Measurements from ENCODE around the gene VAPA. TPM values are rescaled to one million over a fixed set of nuclear protein-coding genes. Genes with fewer than 3 reads are reported as not detected.

Gene VAPA
- total RNA-seq, 1 donor from 2014 or later = 132 TPM

DNA sequence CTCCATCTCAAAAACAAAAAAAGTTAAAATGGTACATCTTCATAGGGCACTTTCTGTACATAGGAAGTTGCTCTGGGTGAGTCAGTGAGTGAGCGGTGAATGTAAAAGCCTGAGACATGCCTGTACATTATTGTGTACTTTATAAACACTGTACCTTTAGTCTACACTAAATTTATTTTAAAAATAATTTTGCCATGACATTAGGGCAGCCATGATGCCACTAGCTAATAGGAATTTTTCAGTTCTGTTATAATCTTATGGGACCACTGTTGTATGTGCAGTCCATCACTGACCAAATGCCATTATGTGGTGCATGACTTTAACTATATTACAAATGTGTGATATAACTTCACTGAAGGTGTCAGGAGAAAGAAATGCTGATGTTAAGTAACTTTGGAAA is 39.1 kb upstream of the VAPA start:
- no peaks in the 10 kb centered on the region for H3K27me3 Mint-ChIP-seq
- H3K9me3 Mint-ChIP-seq = no peaks in the 10 kb centered on the region
- H3K36me3 Mint-ChIP-seq = no peaks in the 10 kb centered on the region
- DNase-seq (ENCODE audit: extremely low spot score, unreplicated experiment) = no peak
- TF ChIP-seq, protein P1, sequence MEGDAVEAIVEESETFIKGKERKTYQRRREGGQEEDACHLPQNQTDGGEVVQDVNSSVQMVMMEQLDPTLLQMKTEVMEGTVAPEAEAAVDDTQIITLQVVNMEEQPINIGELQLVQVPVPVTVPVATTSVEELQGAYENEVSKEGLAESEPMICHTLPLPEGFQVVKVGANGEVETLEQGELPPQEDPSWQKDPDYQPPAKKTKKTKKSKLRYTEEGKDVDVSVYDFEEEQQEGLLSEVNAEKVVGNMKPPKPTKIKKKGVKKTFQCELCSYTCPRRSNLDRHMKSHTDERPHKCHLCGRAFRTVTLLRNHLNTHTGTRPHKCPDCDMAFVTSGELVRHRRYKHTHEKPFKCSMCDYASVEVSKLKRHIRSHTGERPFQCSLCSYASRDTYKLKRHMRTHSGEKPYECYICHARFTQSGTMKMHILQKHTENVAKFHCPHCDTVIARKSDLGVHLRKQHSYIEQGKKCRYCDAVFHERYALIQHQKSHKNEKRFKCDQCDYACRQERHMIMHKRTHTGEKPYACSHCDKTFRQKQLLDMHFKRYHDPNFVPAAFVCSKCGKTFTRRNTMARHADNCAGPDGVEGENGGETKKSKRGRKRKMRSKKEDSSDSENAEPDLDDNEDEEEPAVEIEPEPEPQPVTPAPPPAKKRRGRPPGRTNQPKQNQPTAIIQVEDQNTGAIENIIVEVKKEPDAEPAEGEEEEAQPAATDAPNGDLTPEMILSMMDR (conservative IDR thresholded peaks at IDR 0.05) = no peak
- H3K4me1 Mint-ChIP-seq (ENCODE audit: unreplicated experiment) = peaks cover 28% of the 10 kb centered on the region
- H3K4me3 Mint-ChIP-seq = no peak overlapping the region
- H3K27ac Mint-ChIP-seq = no peak overlapping the region

DNA sequence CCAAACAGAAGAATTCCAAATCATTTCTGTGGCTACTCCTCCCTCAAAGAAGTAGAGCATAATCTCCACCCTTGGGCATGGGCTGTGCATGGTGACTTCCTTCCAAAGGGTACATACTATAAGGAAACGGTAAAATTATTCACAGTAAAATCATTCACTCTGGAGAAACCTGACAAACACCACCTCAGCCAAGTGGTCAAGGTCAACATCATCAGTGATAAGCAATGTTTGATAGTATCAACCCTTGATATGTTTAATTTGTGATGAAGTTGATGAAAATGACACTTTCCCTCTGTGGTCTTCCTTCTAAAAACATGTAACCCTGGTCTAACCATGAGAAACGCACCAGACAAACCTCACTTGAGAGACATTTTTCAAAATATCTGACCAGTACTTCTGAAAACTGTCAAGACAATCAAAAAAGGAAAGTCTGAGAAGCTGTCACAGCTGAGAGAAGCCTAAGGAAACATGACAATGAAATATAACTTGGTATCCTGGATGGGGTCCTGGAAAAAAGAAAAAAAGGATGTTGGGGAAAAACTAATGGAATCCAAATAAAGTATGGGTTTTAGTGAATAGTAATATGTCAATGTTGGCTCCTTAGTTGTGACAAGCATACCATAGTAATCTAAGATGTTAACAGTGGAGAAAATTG is 37.5 kb upstream of the VAPA start:
- TF ChIP-seq, protein P1 (conservative IDR thresholded peaks at IDR 0.05) = no peak
- Mint-ChIP-seq H3K36me3 (no peaks in the 10 kb centered on the region), H3K9me3 (no peaks in the 10 kb centered on the region), H3K27me3 (no peaks in the 10 kb centered on the region), H3K27ac (peak overlapping the region; percentile 87), H3K4me3 (peak overlapping the region; percentile 21), H3K4me1 (ENCODE audit: unreplicated experiment) (peaks cover 11% of the 10 kb centered on the region)
- no peak for DNase-seq (ENCODE audit: extremely low spot score, unreplicated experiment)

DNA sequence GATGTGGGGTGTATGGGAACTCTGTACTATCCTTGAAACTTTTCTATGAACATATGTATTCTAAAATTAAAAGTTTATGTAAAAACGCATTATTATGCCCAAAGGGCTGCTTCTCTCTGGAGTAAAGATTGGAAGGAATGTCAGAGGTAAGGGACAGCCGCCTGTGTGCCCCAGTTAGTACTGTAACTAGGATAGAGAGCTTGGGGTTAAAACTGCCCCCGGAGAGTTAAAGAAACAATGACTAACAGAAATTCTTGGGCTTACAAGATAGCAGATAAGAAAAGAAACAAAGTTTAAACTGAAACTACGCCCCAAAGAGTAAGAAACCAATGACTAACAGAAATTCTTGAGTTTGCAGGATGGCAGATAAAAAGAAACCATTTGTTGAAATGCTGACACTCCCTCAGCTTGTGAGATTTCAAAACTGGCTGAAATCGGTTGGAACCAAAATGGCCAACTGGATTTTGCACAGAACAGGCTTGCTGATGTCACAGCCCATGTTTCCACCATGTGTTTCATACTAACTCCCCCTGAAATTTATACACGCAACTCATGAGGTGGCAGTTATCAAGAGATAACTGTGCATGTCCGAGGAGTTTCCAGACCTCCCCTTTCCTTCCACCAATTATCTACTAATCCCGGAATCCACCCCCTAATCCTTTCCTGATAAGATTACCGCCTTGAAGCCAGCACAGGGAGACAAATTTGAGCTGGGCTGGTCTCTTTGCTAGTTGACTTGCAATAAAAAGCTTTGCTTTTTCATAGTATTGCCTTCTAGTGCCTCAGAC is 36.8 kb upstream of the VAPA start:
- Mint-ChIP-seq H3K36me3 (no peaks in the 10 kb centered on the region), H3K4me3 (peak overlapping the region; percentile 21), H3K27ac (peak overlapping the region; percentile 87), H3K27me3 (no peaks in the 10 kb centered on the region), H3K9me3 (no peaks in the 10 kb centered on the region), H3K4me1 (ENCODE audit: unreplicated experiment) (peaks cover 8% of the 10 kb centered on the region)
- no peak for DNase-seq (ENCODE audit: extremely low spot score, unreplicated experiment)
- TF ChIP-seq, protein P1 (conservative IDR thresholded peaks at IDR 0.05) = no peak

DNA sequence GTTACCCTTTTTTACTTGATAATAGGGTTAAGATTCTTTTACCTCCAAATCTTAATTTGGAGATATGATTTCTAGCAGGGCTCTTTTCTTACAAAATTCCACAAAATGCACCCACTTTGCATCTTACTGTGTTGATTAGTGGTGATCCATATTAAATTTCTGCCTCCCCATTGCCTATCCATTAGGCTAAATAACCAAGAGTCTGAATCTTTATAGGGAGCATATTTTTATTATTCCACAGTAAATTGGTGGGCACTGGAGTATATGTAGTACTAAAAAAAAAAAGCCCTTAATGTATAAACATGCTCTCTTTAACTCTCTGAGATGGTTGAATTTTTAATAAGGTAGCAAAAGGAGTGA is 36.2 kb upstream of the VAPA start:
- peak overlapping the region; percentile 87 for H3K27ac Mint-ChIP-seq
- H3K27me3 Mint-ChIP-seq = no peaks in the 10 kb centered on the region
- peaks cover 8% of the 10 kb centered on the region for H3K4me1 Mint-ChIP-seq (ENCODE audit: unreplicated experiment)
- no peaks in the 10 kb centered on the region for H3K36me3 Mint-ChIP-seq
- H3K9me3 Mint-ChIP-seq = no peaks in the 10 kb centered on the region
- no peak for DNase-seq (ENCODE audit: extremely low spot score, unreplicated experiment)
- H3K4me3 Mint-ChIP-seq = no peak overlapping the region
- TF ChIP-seq, protein P1 (conservative IDR thresholded peaks at IDR 0.05) = no peak

DNA sequence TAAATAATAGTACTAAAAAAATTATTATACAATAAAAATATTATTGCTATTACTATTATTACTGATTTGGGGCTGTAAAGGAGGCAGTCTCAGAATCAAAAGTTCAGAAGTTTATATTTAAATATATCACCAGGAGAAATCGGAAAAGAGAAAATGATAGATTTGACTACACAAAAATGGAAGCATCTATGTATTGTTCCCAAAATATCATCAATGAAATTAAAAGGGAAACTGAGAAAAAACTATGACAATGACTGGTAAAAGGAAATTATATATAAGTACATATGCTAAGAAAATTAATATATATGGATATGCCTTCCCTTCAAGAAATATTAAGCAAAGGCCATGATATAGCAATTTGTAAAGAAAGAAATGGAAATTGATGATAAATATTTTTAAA is 35.7 kb upstream of the VAPA start:
- Mint-ChIP-seq H3K9me3 (no peaks in the 10 kb centered on the region), H3K4me1 (ENCODE audit: unreplicated experiment) (peaks cover 8% of the 10 kb centered on the region), H3K4me3 (no peak overlapping the region), H3K36me3 (no peaks in the 10 kb centered on the region), H3K27me3 (no peaks in the 10 kb centered on the region), H3K27ac (no peak overlapping the region)
- no peak for DNase-seq (ENCODE audit: extremely low spot score, unreplicated experiment)
- TF ChIP-seq, protein P1 (conservative IDR thresholded peaks at IDR 0.05) = no peak
